Brain microvascular endothelial cell (primary cell): ENCODE results near the gene C14orf180.

Experiments
- DNase-seq: peaks from one replicate; pipeline ENCODE4 v3.0.0-alpha.2; 2020
- H3K27ac ChIP-seq: fragments of 250-450 bp; sonication (Bioruptor Pico); 2 replicates; pipeline ENCODE4 v1.5.1; 2020; ENCODE audit warnings: mild to moderate bottlenecking, moderate library complexity
- H3K27me3 ChIP-seq: fragments of 250-450 bp; sonication (Bioruptor Pico); replicated peaks from 2 replicates; pipeline ENCODE4 v1.5.1; 2020; ENCODE audit warnings: mild to moderate bottlenecking
- H3K36me3 ChIP-seq: fragments of 250-450 bp; sonication (Bioruptor Pico); replicated peaks from 2 replicates; pipeline ENCODE4 v1.5.1; 2020; ENCODE audit warnings: mild to moderate bottlenecking
- H3K4me3 ChIP-seq: 2 replicates; pipeline ENCODE4 v1.5.1; 2011; ENCODE audit warnings: low read depth, mild to moderate bottlenecking, control low read depth, low read length, moderate library complexity
- CTCF ChIP-seq: IDR thresholded peaks from 2 replicates; pipeline ENCODE4 v1.5.1; 2011; ENCODE audit warnings: low read depth, mild to moderate bottlenecking, moderate library complexity, low read length, control low read depth, inconsistent platforms; ENCODE audit errors: missing control alignments
- in situ Hi-C: cut with HindIII; loops from 2 replicates; pipeline ENCODE4 v1.10.0; 2017; ENCODE audit warnings: low sequenced_read_pairs, low pct_ligation_motif_present

The C14orf180 gene

GRCh38 chr14:104545151-104545941 lies 34.2 kb upstream of the C14orf180 start:
- in situ Hi-C loops = no loop called here
- no peaks in the 10 kb centered on the region for H3K36me3 ChIP-seq
- no peak for TF ChIP-seq CTCF
- H3K4me3 ChIP-seq = no peak overlapping the region
- no peaks in the 10 kb centered on the region for H3K27me3 ChIP-seq
- no peak for DNase-seq
- H3K27ac ChIP-seq = no peak overlapping the region

GRCh38 chr14:104545942-104546501 lies 33.5 kb upstream of the C14orf180 start:
- DNase-seq = no peak
- TF ChIP-seq CTCF = no peak
- no peaks in the 10 kb centered on the region for H3K27me3 ChIP-seq
- in situ Hi-C loops = no loop called here
- H3K27ac ChIP-seq = no peak overlapping the region
- no peaks in the 10 kb centered on the region for H3K36me3 ChIP-seq
- no peak overlapping the region for H3K4me3 ChIP-seq

GRCh38 chr14:104546591-104547309 lies 32.8 kb upstream of the C14orf180 start:
- in situ Hi-C loops = no loop called here
- Histone ChIP-seq H3K27ac (no peak overlapping the region), H3K27me3 (no peaks in the 10 kb centered on the region)

GRCh38 chr14:104547310-104547997 lies 32.1 kb upstream of the C14orf180 start:
- no peak for DNase-seq

More at GRCh38 chr14:104546591-104547309, 32.8 kb upstream of the C14orf180 start:
- no peak overlapping the region for H3K4me3 ChIP-seq
- no peak for DNase-seq
- TF ChIP-seq CTCF = no peak
- H3K36me3 ChIP-seq = no peaks in the 10 kb centered on the region

More at GRCh38 chr14:104547310-104547997, 32.1 kb upstream of the C14orf180 start:
- in situ Hi-C loops = no loop called here
- no peak for TF ChIP-seq CTCF
- H3K27ac ChIP-seq = no peak overlapping the region
- H3K27me3 ChIP-seq = no peaks in the 10 kb centered on the region
- H3K36me3 ChIP-seq = no peaks in the 10 kb centered on the region
- H3K4me3 ChIP-seq = no peak overlapping the region
